ENCODE results near the gene FAM9A. TPM values are rescaled to one million over a fixed set of nuclear protein-coding genes. Genes with fewer than 3 reads are reported as not detected.

The FAM9A gene
- not detected for polyA plus RNA-seq

GRCh38 chrX:8801041-8801599 is at the start of gene FAM9A:
Gene FAM9A, minus strand, starts transcription at chrX:8801383. Its CDS starts 1,212 bp downstream, at chrX:8800171.
- Mint-ChIP-seq H3K27me3 (peaks cover 2% of the 10 kb centered on the region), H3K27ac (no peak within 1 kb of the TSS), H3K36me3 (no peaks in the 10 kb centered on the region), H3K4me3 (no peak within 1 kb of the TSS), H3K4me1 (no peaks in the 10 kb centered on the region), H3K9me3 (no peaks in the 10 kb centered on the region)

- H3K9me3 Mint-ChIP-seq, result peaks cover 0 to 7% (median 0%) of the 10 kb centered on the region in 3 donors
- H3K27ac Mint-ChIP-seq, result no peak overlapping the region
- H3K27me3 Mint-ChIP-seq, result peaks cover 8% of the 10 kb centered on the region
- no peaks in the 10 kb centered on the region for H3K36me3 Mint-ChIP-seq
- H3K4me3 Mint-ChIP-seq, result no peak overlapping the region
- peaks cover 0 to 1% (median 0%) of the 10 kb centered on the region in 3 donors for H3K4me1 Mint-ChIP-seq
Measured at GRCh38 chrX:8850478-8850877, 49.3 kb upstream of the FAM9A start.

GRCh38 chrX:8849945-8850344 is 48.8 kb upstream of the FAM9A start:
- Mint-ChIP-seq H3K9me3 (peaks cover 0 to 7% (median 0%) of the 10 kb centered on the region in 3 donors), H3K36me3 (no peaks in the 10 kb centered on the region), H3K27me3 (peaks cover 8% of the 10 kb centered on the region), H3K4me3 (no peak overlapping the region), H3K4me1 (peaks cover 0 to 1% (median 0%) of the 10 kb centered on the region in 3 donors), H3K27ac (no peak overlapping the region)

- H3K9me3 Mint-ChIP-seq, result peaks cover 0 to 7% (median 0%) of the 10 kb centered on the region in 3 donors
Measured at GRCh38 chrX:8849458-8849857, 48.3 kb upstream of the FAM9A start.

GRCh38 chrX:8848911-8849310 is 47.7 kb upstream of the FAM9A start:
- H3K4me3 Mint-ChIP-seq, result no peak overlapping the region
- H3K4me1 Mint-ChIP-seq, result peaks cover 0 to 1% (median 0%) of the 10 kb centered on the region in 3 donors
- H3K36me3 Mint-ChIP-seq, result no peaks in the 10 kb centered on the region
- no peak overlapping the region for H3K27ac Mint-ChIP-seq
- H3K27me3 Mint-ChIP-seq, result peaks cover 7% of the 10 kb centered on the region
- peaks cover 0 to 7% (median 0%) of the 10 kb centered on the region in 3 donors for H3K9me3 Mint-ChIP-seq

More at GRCh38 chrX:8849458-8849857, 48.3 kb upstream of the FAM9A start:
- H3K36me3 Mint-ChIP-seq, result no peaks in the 10 kb centered on the region
- H3K27me3 Mint-ChIP-seq, result peaks cover 8% of the 10 kb centered on the region
- no peak overlapping the region for H3K27ac Mint-ChIP-seq
- no peak overlapping the region for H3K4me3 Mint-ChIP-seq
- H3K4me1 Mint-ChIP-seq, result peaks cover 0 to 1% (median 0%) of the 10 kb centered on the region in 3 donors

- Mint-ChIP-seq H3K27ac (no peak overlapping the region), H3K9me3 (peaks cover 0 to 7% (median under 1%) of the 10 kb centered on the region in 3 donors), H3K27me3 (peaks cover 7% of the 10 kb centered on the region), H3K4me1 (peaks cover 0 to 1% (median under 1%) of the 10 kb centered on the region in 3 donors), H3K4me3 (no peak overlapping the region), H3K36me3 (no peaks in the 10 kb centered on the region)
Measured at GRCh38 chrX:8848441-8848840, 47.3 kb upstream of the FAM9A start.

- Mint-ChIP-seq H3K9me3 (peaks cover 0 to 7% (median 1%) of the 10 kb centered on the region in 3 donors), H3K27me3 (peaks cover 9% of the 10 kb centered on the region)
Measured at GRCh38 chrX:8847360-8847759, 46.2 kb upstream of the FAM9A start.

GRCh38 chrX:8846266-8846665 is 45.1 kb upstream of the FAM9A start:
- Mint-ChIP-seq H3K4me3 (peak overlapping the region in 1 of 4 donors; percentile 4), H3K4me1 (peaks cover 0 to 1% (median 1%) of the 10 kb centered on the region in 3 donors), H3K36me3 (no peaks in the 10 kb centered on the region), H3K9me3 (peaks cover 0 to 7% (median 1%) of the 10 kb centered on the region in 3 donors), H3K27ac (no peak overlapping the region), H3K27me3 (peaks cover 7% of the 10 kb centered on the region)

More at GRCh38 chrX:8847360-8847759, 46.2 kb upstream of the FAM9A start:
- Mint-ChIP-seq H3K4me1 (peaks cover 0 to 1% (median 1%) of the 10 kb centered on the region in 3 donors), H3K27ac (no peak overlapping the region), H3K4me3 (no peak overlapping the region), H3K36me3 (no peaks in the 10 kb centered on the region)

- peaks cover 0 to 1% (median 1%) of the 10 kb centered on the region in 3 donors for H3K4me1 Mint-ChIP-seq
- H3K36me3 Mint-ChIP-seq, result no peaks in the 10 kb centered on the region
- H3K9me3 Mint-ChIP-seq, result peaks cover 0 to 7% (median 1%) of the 10 kb centered on the region in 3 donors
- H3K27me3 Mint-ChIP-seq, result peaks cover 5% of the 10 kb centered on the region
- no peak overlapping the region for H3K4me3 Mint-ChIP-seq
- no peak overlapping the region for H3K27ac Mint-ChIP-seq
Measured at GRCh38 chrX:8845469-8845868, 44.3 kb upstream of the FAM9A start.

- Mint-ChIP-seq H3K27me3 (peaks cover 5% of the 10 kb centered on the region), H3K4me1 (peaks cover 0 to 1% (median 1%) of the 10 kb centered on the region in 3 donors), H3K36me3 (no peaks in the 10 kb centered on the region)
Measured at GRCh38 chrX:8845060-8845459, 43.9 kb upstream of the FAM9A start.

GRCh38 chrX:8844157-8844556 is 43.0 kb upstream of the FAM9A start:
- no peaks in the 10 kb centered on the region for H3K36me3 Mint-ChIP-seq
- no peak overlapping the region for H3K27ac Mint-ChIP-seq
- peaks cover 0 to 1% (median 1%) of the 10 kb centered on the region in 3 donors for H3K4me1 Mint-ChIP-seq
- peaks cover 0 to 2% (median 1%) of the 10 kb centered on the region in 3 donors for H3K9me3 Mint-ChIP-seq
- H3K27me3 Mint-ChIP-seq, result peaks cover 5% of the 10 kb centered on the region
- no peak overlapping the region for H3K4me3 Mint-ChIP-seq

More at GRCh38 chrX:8845060-8845459, 43.9 kb upstream of the FAM9A start:
- peaks cover 0 to 6% (median 1%) of the 10 kb centered on the region in 3 donors for H3K9me3 Mint-ChIP-seq
- no peak overlapping the region for H3K4me3 Mint-ChIP-seq
- H3K27ac Mint-ChIP-seq, result no peak overlapping the region

GRCh38 chrX:8841911-8842310 is 40.7 kb upstream of the FAM9A start:
- Mint-ChIP-seq H3K36me3 (no peaks in the 10 kb centered on the region), H3K27ac (peak overlapping the region in 1 of 3 donors; percentile 16), H3K4me3 (no peak overlapping the region), H3K27me3 (peaks cover 8% of the 10 kb centered on the region), H3K9me3 (peaks cover 0 to 1% (median 0%) of the 10 kb centered on the region in 3 donors), H3K4me1 (peaks cover 0 to 1% (median 0%) of the 10 kb centered on the region in 3 donors)

- H3K9me3 Mint-ChIP-seq, result peaks cover 0 to 4% (median 0%) of the 10 kb centered on the region in 3 donors
- no peaks in the 10 kb centered on the region for H3K4me1 Mint-ChIP-seq
- H3K27ac Mint-ChIP-seq, result no peak overlapping the region
Measured at GRCh38 chrX:8834392-8834791, 33.2 kb upstream of the FAM9A start.

GRCh38 chrX:8832582-8833378 is 31.6 kb upstream of the FAM9A start:
- H3K27ac Mint-ChIP-seq, result no peak overlapping the region
- H3K4me1 Mint-ChIP-seq, result no peaks in the 10 kb centered on the region
- H3K9me3 Mint-ChIP-seq, result peaks cover 0 to 4% (median 0%) of the 10 kb centered on the region in 3 donors
- no peaks in the 10 kb centered on the region for H3K36me3 Mint-ChIP-seq
- H3K27me3 Mint-ChIP-seq, result peaks cover 17% of the 10 kb centered on the region
- no peak overlapping the region for H3K4me3 Mint-ChIP-seq

More at GRCh38 chrX:8834392-8834791, 33.2 kb upstream of the FAM9A start:
- H3K27me3 Mint-ChIP-seq, result peaks cover 17% of the 10 kb centered on the region
- no peaks in the 10 kb centered on the region for H3K36me3 Mint-ChIP-seq
- H3K4me3 Mint-ChIP-seq, result no peak overlapping the region

GRCh38 chrX:8823698-8824097 is 22.5 kb upstream of the FAM9A start:
- Mint-ChIP-seq H3K27ac (no peak overlapping the region), H3K27me3 (peaks cover 7% of the 10 kb centered on the region), H3K9me3 (peaks cover 0 to 1% (median 0%) of the 10 kb centered on the region in 3 donors), H3K4me3 (no peak overlapping the region), H3K4me1 (no peaks in the 10 kb centered on the region), H3K36me3 (no peaks in the 10 kb centered on the region)
